Measurements from ENCODE around the gene GSK3A.

- TF ChIP-seq, protein P1, sequence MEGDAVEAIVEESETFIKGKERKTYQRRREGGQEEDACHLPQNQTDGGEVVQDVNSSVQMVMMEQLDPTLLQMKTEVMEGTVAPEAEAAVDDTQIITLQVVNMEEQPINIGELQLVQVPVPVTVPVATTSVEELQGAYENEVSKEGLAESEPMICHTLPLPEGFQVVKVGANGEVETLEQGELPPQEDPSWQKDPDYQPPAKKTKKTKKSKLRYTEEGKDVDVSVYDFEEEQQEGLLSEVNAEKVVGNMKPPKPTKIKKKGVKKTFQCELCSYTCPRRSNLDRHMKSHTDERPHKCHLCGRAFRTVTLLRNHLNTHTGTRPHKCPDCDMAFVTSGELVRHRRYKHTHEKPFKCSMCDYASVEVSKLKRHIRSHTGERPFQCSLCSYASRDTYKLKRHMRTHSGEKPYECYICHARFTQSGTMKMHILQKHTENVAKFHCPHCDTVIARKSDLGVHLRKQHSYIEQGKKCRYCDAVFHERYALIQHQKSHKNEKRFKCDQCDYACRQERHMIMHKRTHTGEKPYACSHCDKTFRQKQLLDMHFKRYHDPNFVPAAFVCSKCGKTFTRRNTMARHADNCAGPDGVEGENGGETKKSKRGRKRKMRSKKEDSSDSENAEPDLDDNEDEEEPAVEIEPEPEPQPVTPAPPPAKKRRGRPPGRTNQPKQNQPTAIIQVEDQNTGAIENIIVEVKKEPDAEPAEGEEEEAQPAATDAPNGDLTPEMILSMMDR (IDR thresholded peaks at IDR 0.05) = no peak
- no peak for TF ChIP-seq POLR2A (IDR thresholded peaks at IDR 0.05)
These were observed 29.5 kb downstream of the GSK3A start for GRCh38 chr19:42212886-42213285.

Data from body of pancreas (tissue), 4 donors.